Frontal cortex (tissue), 4 donors: ENCODE data around the gene FAM120A. TPM values are rescaled to one million over a fixed set of nuclear protein-coding genes. Genes with fewer than 3 reads are reported as not detected.
A peak's percentile ranks its signal among the peaks of the same experiment; 100 is the strongest.

Source experiments
- DNase-seq, 2 donors: peaks; one replicate each; pipeline ENCODE4 v3.0.0; 2012; ENCODE audit warnings: low spot score in 2 of 2
- FAIRE-seq: peaks from 2 replicates; lab custom pipeline; 2012; peaks lifted over from hg19 to GRCh38; lab: Jason Lieb, UNC
- total RNA-seq: library from RNA; depleted of rRNA; stranded (reverse); fragments of >200 nt; gene quantifications from one replicate; pipeline ENCODE4 v1.2.3, GENCODE V29; 2014
- donor health status: control.
- donor health status: control.
- donor health status: control.

FAM120A gene
- total RNA-seq, 1 donor from 2014 or later, result 67.7 TPM

- FAIRE-seq, result no peak
- DNase-seq, result no peak
Observed at GRCh38 chr9:93541005-93541404, 89.5 kb downstream of the FAM120A start.

- DNase-seq, result no peak
Observed at GRCh38 chr9:93541581-93542349, 90.3 kb downstream of the FAM120A start.

GRCh38 chr9:93543117-93543516 is 91.6 kb downstream of the FAM120A start:
- no peak for DNase-seq
- FAIRE-seq, result no peak

More at GRCh38 chr9:93541581-93542349, 90.3 kb downstream of the FAM120A start:
- FAIRE-seq, result no peak

- FAIRE-seq (no peak), DNase-seq (no peak)
Observed at GRCh38 chr9:93546356-93546755, 94.9 kb downstream of the FAM120A start.

DNA sequence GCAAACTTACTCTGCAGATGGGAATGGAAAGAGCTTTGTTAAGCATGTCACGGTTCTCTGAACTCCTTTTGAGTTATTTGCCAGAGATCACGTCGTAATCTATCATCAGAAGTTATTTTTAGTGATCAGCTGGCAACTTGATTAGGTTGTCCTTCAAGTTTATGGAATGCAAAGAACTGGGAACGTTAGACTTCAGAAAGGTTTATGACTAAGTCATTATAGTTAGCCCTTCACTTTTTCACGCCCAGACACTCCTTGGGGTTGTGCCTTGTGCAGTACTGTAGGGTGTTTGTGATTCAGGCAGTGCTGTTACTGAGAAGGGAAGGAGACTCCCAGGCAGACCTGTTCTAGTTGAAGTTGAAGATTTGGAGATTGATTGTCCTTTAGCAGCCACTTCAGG is 98.1 kb downstream of the FAM120A start:
- DNase-seq (no peak), FAIRE-seq (no peak)

- DNase-seq (no peak), FAIRE-seq (no peak)
Observed at GRCh38 chr9:93552923-93553322, 101.4 kb downstream of the FAM120A start.

GRCh38 chr9:93555370-93555769 is 103.9 kb downstream of the FAM120A start:
- FAIRE-seq (no peak), DNase-seq (no peak)

GRCh38 chr9:93557366-93558137 is 106.1 kb downstream of the FAM120A start:
- FAIRE-seq, result no peak

GRCh38 chr9:93558503-93558902 is 107.0 kb downstream of the FAM120A start:
- no peak for FAIRE-seq

More at GRCh38 chr9:93557366-93558137, 106.1 kb downstream of the FAM120A start:
- DNase-seq, result no peak

GRCh38 chr9:93560991-93561390 is 109.5 kb downstream of the FAM120A start:
- DNase-seq (no peak), FAIRE-seq (no peak)

More at GRCh38 chr9:93558503-93558902, 107.0 kb downstream of the FAM120A start:
- DNase-seq, result no peak

DNA sequence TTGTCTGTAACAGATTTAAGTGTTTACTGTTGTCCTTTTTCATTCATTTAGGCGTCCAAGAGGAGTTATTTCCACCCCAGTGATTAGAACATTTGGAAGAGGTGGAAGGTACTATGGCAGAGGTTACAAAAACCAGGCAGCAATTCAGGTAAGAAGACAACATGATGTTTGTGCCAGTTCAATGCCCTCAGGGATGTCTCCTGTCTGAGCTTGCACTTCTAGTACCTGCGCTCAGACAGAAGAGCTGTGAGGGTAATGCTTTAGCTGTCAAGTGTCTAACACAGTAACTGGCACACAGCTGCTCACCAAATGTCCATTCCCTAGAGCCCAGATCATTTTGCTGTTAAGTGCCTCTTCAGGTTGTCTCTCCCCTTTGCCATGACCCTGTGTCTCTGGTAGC is 110.7 kb downstream of the FAM120A start:
- FAIRE-seq (no peak), DNase-seq (no peak)

DNA sequence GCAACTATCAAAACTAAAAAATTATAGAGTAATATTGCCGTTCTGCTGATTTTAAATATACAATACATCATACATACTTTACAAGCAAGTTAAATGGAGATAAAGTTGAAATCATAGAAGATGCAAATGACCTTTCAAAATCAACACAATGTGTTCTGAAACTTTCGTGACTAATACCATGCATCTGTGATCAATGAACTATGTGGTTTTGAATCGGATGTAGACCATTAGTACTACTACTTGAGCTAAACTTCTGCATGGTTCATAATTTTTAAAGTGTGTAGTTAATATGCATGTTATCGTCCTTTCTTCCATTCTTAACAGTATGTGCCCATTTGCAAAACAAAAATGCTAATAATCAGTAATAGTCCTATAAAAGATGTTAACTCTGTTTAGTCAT is 113.6 kb downstream of the FAM120A start:
- FAIRE-seq (no peak), DNase-seq (no peak)

- FAIRE-seq (no peak), DNase-seq (peak; percentile 98 to 99)
Observed at GRCh38 chr9:93566408-93567270, 115.2 kb downstream of the FAM120A start.

DNA sequence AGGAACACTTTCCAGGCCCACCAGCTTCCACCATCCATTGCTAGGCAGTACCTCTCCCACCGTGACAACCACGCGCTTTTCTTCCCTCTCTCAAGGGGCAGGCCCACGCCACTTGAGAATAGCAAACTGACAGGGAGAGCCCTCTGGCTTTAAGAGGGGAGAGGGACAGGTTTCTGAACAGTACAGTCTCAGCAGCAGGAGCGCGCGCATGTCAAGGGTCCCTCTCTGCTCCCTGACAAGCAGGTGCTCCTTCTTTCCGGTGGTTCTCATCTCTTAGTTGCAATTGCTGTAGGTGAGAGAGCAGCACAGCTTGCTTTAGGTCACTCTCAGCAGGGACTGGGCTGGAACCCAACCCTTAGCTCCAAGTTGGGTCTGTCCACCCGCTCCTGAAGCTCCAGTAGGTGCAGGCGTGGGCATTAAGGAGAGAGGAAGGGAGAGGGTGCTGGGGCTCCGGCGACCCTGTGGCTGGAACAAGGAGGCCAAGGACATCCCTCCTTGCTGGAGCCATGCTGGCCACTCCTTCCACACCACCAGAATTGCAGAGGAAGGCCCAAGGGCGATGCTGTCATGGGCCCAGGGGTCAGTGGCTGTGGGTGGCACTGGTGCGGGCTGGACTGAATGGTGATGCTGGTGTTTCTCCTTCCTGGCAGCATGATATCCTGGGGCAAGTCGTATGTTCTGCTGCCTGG is 115.9 kb downstream of the FAM120A start:
- peak in 1 of 2 donors; percentile 46 for DNase-seq
- no peak for FAIRE-seq

DNA sequence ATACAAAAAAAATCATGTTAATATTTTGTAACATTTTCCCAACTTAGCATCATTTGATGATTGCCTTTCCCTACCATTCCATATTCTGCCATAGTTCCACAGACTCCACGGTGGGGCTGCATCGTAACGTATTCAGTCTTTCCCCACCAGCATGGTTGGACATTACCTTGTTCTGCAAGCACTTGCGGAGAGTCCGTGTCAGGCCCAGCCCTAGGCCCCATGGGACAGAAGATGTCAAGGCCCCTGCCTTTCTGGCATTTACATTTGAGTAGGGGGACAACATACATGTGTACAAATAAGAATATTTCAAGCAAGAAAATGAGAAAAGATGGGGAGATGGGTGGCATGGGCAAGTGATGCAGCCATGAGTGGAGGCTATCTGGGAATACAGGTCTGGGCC is 116.7 kb downstream of the FAM120A start:
- DNase-seq (no peak), FAIRE-seq (no peak)

- FAIRE-seq, result no peak
- DNase-seq, result no peak
Observed at GRCh38 chr9:93569621-93570174, 118.2 kb downstream of the FAM120A start.

DNA sequence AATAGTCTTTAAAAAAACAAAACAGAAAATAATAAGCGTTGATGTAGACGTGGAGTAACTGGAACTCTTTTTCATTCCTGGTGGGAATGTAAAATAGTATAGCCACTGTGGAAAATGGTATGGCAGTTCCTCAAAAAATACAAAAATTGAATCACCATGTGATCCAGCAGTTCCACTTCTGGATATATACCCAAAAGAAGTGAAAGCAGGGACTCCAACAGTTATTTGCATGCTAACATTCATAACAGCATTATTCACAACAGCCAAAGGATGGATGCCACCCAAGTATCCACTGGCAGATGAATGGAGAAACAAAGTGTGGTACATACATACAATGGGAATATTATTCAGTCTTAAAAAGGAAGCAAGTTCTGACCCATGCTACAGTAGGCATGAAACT is 120.7 kb downstream of the FAM120A start:
- DNase-seq (no peak), FAIRE-seq (no peak)

DNA sequence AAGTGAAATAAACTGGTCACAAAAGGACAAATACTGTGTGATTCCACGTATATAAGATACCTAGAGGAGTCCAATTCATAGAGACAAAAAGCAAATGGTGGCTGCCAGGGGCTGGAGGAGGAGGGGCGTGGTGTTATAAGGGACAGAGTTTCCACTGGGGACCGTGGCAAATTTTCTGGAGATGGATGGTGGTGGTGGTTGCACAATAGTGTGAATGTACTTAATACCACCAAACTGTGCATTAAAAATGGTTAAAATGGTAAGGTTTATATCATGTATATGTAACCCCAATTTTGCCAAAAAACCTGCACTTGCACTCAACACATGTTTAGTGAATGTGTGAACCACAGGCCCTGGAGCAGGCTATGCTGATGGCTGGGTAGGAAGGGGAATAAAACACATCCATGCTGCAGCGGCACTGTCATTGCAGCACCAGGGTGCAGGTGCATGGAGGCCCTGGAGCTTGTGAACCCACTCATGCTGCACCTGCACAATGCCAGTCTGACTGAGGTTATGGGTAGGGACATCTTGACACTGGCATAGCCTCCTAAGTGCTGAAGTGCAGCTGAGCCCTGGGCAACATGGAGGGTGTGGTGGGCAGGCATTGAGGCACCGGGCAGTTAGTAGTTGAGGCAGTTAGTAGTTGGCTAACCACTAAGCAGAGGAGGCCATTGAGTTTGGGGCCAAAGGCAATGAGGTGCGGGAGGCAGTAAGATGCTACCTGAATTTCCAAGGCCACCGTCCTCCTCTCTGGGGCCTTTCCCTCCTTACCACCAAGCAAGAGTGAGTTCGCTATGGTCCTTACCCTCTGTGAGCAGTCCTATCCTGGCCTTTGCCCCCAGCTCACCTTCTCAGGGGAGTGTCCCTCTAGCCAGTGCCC is 121.4 kb downstream of the FAM120A start:
- DNase-seq (no peak), FAIRE-seq (no peak)

GRCh38 chr9:93573516-93573828 is 122.0 kb downstream of the FAM120A start:
- no peak for FAIRE-seq

More at GRCh38 chr9:93573516-93573828, 122.0 kb downstream of the FAM120A start:
- no peak for DNase-seq
